Panc1 (cell line): Measurements from ENCODE around the gene GUCY2F.

Experiments used
- POLR2AphosphoS5 ChIP-seq: IDR thresholded peaks from 2 replicates; pipeline ENCODE4 v1.6.1; 2012; ENCODE audit warnings: mild to moderate bottlenecking, low read depth, low read length, moderate library complexity
- SIN3A ChIP-seq: IDR thresholded peaks from 2 replicates; pipeline ENCODE4 v1.6.1; 2012; ENCODE audit warnings: low read depth, mild to moderate bottlenecking, low read length, moderate library complexity, borderline replicate concordance; ENCODE audit not compliant: insufficient read depth
- TF ChIP-seq, protein P1 (sequence below): fragments of 450-650 bp; IDR thresholded peaks from 2 replicates; pipeline ENCODE4 v1.5.1; 2017; ENCODE audit warnings: mild to moderate bottlenecking

DNA sequence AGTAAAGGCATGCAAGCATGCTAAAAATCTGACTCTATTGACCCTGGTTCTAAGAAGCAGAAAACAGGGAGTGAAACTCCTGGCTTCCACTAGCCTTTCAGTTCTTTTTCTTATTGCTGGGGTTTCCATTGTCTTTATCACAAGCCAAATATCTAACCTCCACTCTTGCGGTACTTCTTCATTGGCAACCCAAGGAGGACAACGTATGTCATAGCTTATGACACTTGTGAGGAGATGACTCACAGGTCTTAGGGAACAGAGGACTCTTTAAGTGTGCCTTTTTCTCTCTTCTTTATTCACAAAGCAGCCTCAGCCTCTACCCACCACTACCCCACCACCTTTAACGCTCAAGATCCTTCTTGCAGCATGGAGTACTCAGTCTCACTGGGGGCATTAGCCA is 124.2 kb downstream of the GUCY2F start:
- TF ChIP-seq POLR2AphosphoS5 (no peak), SIN3A (no peak)
- TF ChIP-seq, protein P1, sequence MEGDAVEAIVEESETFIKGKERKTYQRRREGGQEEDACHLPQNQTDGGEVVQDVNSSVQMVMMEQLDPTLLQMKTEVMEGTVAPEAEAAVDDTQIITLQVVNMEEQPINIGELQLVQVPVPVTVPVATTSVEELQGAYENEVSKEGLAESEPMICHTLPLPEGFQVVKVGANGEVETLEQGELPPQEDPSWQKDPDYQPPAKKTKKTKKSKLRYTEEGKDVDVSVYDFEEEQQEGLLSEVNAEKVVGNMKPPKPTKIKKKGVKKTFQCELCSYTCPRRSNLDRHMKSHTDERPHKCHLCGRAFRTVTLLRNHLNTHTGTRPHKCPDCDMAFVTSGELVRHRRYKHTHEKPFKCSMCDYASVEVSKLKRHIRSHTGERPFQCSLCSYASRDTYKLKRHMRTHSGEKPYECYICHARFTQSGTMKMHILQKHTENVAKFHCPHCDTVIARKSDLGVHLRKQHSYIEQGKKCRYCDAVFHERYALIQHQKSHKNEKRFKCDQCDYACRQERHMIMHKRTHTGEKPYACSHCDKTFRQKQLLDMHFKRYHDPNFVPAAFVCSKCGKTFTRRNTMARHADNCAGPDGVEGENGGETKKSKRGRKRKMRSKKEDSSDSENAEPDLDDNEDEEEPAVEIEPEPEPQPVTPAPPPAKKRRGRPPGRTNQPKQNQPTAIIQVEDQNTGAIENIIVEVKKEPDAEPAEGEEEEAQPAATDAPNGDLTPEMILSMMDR, result no peak
